Stomach (tissue), 4 donors: Measurements from ENCODE around the gene OLFML3.

Experiments
- CTCF ChIP-seq, 7 experiments: fragments of 450-650 bp in 4 of 7; fragments of 200-600 bp in 3 of 7; sonication (generic) in 3 of 7; IDR thresholded peaks; one replicate each; pipeline ENCODE4 v1.5.1; 2016 to 2019; ENCODE audit warnings: antibody characterized with exemption in 7 of 7, control low read depth in 2 of 7, mild to moderate bottlenecking in 1 of 7
- POLR2A ChIP-seq, 4 donors: fragments of 450-650 bp; IDR thresholded peaks; one replicate each; pipeline ENCODE4 v1.6.1; 2016; ENCODE audit warnings: antibody characterized with exemption in 4 of 4, control low read depth in 2 of 4, mild to moderate bottlenecking in 1 of 4, moderate library complexity in 1 of 4

GRCh38 chr1:113945329-113945728, 33.9 kb upstream of the OLFML3 start:
- TF ChIP-seq CTCF (IDR thresholded peaks at IDR 0.05) (no peak), POLR2A (IDR thresholded peaks at IDR 0.05) (no peak)
